HG02623 (cell line): ENCODE results near the gene CELF2.
A peak's percentile ranks its signal among the peaks of the same experiment; 100 is the strongest.

Experiments
- ATAC-seq: cut with Tn5 transposase; IDR thresholded peaks from one replicate; pipeline ENCODE4 v1.9.1; 2021; ENCODE audit warnings: moderate library complexity; ENCODE audit not compliant: unreplicated experiment

Gene CELF2

GRCh38 chr10:11057018-11057417 lies 39.3 kb downstream of the CELF2 start:
- no peak for ATAC-seq

DNA sequence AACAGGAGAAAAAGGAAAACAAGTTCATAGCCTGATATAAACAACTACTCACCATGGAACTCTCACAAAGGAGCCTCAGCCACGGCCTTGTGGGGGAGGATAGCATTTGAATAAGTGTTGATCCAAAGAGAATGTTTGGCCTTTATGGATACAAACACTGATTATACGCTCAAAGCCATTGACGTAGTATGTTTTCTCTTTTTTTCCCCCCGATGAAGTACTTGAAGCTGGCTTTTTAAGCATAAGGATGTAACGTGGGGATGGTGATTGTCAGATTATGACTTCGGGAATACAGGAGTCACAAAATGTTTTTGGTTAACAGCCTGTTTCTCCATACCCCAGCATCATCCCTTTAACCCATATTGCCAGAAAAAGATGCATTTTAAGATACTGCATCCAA lies 39.8 kb downstream of the CELF2 start:
- no peak for ATAC-seq

- no peak for ATAC-seq
These were observed 40.3 kb downstream of the CELF2 start for GRCh38 chr10:11057994-11058393.

- ATAC-seq: no peak
These were observed 41.3 kb downstream of the CELF2 start for GRCh38 chr10:11058965-11059364.

DNA sequence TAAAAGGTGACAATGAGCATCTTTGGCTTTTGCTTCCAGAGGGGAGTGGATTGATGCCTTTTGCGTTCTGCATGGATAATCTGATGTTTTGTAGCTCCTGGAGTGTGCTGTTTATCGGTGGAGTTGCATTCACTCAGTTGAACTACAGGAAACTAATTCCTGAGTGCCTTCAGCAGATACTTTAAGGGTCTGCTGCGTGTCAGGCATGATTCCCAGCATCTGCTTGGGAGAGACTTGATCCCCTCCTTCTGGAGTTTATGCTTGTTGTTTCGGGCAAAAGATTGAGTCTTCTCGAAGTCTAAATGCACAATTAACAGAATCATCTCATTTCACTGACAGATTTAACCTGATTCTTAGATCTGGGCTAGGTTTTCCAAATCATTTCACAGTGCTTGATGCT lies 46.2 kb downstream of the CELF2 start:
- no peak for ATAC-seq

- no peak for ATAC-seq
These were observed 47.2 kb downstream of the CELF2 start for GRCh38 chr10:11064832-11065231.

GRCh38 chr10:11065567-11065966 lies 47.9 kb downstream of the CELF2 start:
- no peak for ATAC-seq

GRCh38 chr10:11066520-11066919 lies 48.8 kb downstream of the CELF2 start:
- ATAC-seq: no peak

GRCh38 chr10:11068861-11069633 lies 51.4 kb downstream of the CELF2 start:
- ATAC-seq: no peak

GRCh38 chr10:11073410-11073809 lies 55.7 kb downstream of the CELF2 start:
- ATAC-seq: no peak

- ATAC-seq: peak; percentile 81
These were observed 57.0 kb downstream of the CELF2 start for GRCh38 chr10:11074536-11075267.

DNA sequence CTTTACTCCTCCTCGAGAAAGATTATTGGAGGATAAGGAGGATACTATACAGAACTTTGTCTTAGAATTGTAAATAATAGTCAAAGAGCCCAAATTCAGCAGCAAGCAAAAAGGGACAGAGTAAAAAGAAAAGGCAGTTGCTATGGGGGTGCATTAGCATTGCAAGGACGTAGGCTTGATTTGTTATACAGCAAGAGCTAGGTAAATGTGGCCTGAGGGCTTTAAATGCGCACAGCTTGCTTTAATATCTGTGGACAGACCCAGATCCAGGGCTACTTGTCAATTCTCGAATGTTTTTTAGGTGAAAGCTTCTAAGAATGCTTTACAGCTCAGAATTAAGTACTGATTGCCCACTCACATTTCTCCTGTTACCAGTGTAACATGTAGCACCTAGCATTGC lies 58.5 kb downstream of the CELF2 start:
- ATAC-seq: no peak

DNA sequence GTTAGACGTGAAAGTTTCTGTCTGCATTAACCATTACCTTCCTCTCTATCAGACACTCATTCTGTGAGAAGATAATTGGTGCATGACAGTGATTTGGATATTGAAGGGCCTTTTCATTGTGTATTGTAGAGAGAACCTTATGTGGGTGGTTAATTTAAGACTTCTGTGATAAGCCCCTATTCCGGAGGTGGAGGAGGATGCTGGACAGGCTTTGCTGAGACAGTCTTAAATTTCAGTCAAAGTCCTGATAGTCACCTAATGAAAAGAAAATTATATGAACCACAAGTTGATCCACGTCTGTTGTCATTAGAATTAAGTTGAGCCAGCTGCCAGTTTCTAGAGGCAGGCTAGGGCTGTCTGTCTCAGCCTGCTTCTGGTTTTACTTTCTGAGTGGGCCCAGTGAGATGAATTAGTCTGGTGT lies 62.9 kb downstream of the CELF2 start:
- ATAC-seq: peak; percentile 67

DNA sequence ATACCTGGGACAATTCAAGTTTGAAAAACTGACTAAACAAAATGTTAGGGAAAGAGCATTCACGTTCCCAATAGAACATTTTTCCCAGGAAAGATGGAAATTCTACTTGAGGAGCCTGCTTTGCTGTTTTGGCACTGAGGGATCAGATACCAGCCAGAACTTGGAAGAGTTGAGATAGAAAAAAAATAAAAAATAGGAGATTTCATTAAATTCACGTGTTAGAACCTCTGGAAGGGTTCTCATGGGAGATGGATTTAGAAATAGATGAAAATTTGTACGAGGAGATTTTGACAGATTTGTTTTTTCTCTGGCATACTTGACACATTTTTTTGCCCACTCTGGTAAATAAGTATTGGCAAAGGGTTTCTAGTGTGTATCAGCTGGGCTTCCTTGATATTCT lies 63.7 kb downstream of the CELF2 start:
- ATAC-seq: no peak

- ATAC-seq: no peak
These were observed 64.9 kb downstream of the CELF2 start for GRCh38 chr10:11082526-11082925.

GRCh38 chr10:11083051-11083450 lies 65.4 kb downstream of the CELF2 start:
- no peak for ATAC-seq

- no peak for ATAC-seq
These were observed 67.9 kb downstream of the CELF2 start for GRCh38 chr10:11085545-11085944.

- no peak for ATAC-seq
These were observed 68.6 kb downstream of the CELF2 start for GRCh38 chr10:11086177-11086840.

DNA sequence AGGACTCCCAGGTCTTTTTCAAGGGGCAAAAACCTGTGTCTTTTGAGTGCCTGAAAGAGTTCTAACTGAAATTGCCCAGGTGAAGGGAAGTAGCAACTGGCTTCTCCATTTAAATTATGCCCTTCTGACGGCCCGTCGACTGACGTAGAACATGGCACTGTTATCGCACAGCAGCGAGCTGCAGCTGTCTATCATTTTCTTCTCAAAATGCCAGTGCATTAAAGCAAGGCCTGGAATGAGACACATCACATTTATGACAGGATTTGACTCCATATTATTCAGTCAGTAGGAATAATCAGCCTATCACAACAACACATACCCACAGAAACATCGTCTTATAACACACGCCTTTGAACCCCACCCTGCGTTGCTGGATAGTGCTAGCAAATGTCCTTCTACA lies 69.7 kb downstream of the CELF2 start:
- no peak for ATAC-seq

DNA sequence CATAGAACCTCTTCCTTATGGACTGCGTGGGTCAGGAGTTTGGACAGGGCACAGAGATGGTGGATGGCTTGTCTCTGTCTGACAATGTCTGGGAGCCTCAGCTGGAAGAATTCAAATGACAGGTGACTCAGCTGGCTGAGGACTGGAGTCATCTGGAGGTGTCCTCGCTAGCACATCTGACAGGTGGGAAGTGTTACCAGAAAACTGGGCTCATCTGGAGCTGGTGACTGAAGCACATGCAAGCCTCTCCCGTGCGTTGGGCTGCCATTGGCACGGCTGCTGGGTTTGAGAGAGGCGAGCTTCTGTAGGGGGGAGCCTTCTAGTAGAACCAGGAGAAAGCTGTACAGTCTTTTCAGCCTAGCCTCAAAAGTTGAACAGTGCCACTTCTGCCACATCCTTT lies 71.0 kb downstream of the CELF2 start:
- ATAC-seq: no peak

- no peak for ATAC-seq
These were observed 71.6 kb downstream of the CELF2 start for GRCh38 chr10:11089272-11089671.

DNA sequence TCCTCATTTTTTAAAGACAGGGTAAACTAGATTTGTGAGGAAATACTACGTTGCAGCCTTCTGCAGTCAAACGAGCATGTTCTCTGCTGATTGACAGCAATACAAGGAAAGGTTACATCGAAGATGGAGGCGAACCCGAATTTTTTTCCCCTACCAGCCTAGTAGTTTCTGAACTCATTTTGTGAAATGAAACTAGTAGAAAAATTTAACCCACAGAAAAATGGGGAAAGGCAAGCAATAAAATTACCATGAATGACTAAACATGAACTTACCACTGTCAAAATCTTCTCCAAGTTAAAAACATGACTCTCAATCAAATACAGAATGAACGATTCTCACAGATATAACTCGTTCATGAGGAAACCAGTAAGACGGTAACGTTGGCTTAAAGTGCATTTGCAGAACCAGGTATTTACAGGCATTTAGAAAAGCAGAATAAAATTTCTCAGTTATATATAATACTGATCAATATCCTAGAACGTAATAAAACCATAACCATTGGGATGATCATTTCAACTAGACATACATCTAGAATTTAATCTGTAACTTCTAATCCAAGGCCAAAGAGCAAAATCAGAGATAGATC lies 73.9 kb downstream of the CELF2 start:
- ATAC-seq: no peak
